NCI-H460 (cell line): ENCODE measurements around the gene ABRACL. TPM values are rescaled to one million over a fixed set of nuclear protein-coding genes. Genes with fewer than 3 reads are reported as not detected.

ENCODE experiments used
- DNase-seq: peaks from one replicate; pipeline ENCODE4 v3.0.0-alpha.2; 2016; ENCODE audit warnings: low read depth; ENCODE audit errors: extremely low read depth
- total RNA-seq: library from RNA; depleted of rRNA; stranded (reverse); fragments of >200 nt; shearing (Covaris generic); gene quantifications from 2 replicates; pipeline ENCODE4 v1.2.3, GENCODE V29; 2014; rRNA removed

Gene ABRACL
- total RNA-seq, 1 experiment from 2014 or later = 27.1 TPM

GRCh38 chr6:139051396-139052060 is 23.0 kb downstream of the ABRACL start:
- DNase-seq = no peak

DNA sequence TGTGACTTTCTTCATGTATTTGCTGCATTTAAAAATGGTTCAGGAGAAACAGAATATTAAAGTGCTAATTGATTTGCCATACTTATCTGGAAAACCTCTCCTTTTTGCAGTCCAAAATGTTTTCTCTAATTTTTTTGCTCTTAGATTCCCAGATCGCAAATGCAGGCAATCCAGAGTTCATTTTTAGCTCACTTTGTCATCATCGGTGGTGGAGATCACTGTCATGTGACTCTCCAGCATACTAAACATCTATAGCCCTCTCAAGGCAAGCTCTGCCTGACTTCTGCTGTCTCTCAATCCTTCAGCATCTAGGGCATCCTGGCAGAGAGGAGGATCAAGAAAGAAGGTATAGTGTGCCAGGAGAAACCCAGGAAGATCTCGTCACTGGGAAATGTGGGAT is 24.8 kb downstream of the ABRACL start:
- no peak for DNase-seq

DNA sequence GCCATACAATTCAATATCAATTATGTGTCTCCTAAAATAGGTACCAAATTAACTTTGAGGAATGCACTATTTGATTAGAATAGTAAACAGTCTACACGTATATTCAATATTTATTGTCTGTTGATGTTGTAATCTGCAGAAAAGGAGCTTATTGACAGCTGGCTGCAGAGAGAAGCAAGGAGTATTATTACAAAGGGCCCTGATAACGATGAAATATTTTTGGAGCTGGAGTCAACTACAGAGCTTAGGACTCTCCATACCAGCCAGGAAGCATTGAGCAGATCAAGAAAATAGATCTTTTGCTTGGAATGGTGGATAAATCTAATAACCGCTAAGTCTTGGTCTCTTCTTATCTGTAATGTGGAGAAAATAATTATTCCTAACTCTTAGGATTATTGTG is 25.5 kb downstream of the ABRACL start:
- no peak for DNase-seq

GRCh38 chr6:139055709-139056108 is 27.2 kb downstream of the ABRACL start:
- DNase-seq = no peak

GRCh38 chr6:139058029-139058428 is 29.5 kb downstream of the ABRACL start:
- no peak for DNase-seq

DNA sequence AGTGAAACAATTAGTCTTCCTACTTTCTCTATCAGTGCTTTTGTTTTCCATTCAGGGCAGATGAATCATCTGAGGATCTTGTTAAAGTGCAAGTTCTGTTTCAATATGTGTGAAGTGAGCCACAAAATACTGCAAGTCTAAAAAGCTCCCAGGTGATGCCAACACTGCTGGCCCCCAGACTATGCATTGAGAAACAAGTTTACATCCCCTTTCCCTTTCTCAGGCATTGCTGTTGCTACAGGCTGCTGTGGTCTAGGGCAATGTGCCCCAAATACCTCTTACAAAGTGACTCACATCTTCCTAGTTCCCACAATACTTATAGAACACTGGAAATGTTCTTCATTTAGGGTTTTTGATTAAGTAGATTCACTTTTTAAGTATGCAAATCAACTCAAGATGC is 31.8 kb downstream of the ABRACL start:
- DNase-seq = no peak

GRCh38 chr6:139062932-139063646 is 34.5 kb downstream of the ABRACL start:
- no peak for DNase-seq

GRCh38 chr6:139064981-139065665 is 36.6 kb downstream of the ABRACL start:
- no peak for DNase-seq

DNA sequence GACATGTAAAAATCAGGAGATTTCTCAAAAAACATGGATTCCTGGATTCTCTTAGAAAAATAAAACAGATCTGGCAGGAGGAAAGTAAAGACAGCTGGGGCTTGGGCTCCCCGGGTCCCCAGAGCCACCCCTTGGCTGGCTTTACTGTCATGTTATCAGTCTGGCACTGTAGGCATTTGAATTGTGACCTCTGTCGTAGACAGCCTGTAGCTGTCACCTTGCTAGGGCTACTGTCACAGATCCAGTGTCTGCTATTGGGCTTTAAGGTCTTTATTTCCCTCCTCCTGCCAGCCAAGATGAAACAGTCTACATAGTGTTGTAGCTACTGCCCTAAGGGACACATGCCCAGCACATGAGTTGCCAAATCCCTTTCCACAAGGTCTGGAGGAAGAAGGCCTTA is 37.5 kb downstream of the ABRACL start:
- DNase-seq = no peak

DNA sequence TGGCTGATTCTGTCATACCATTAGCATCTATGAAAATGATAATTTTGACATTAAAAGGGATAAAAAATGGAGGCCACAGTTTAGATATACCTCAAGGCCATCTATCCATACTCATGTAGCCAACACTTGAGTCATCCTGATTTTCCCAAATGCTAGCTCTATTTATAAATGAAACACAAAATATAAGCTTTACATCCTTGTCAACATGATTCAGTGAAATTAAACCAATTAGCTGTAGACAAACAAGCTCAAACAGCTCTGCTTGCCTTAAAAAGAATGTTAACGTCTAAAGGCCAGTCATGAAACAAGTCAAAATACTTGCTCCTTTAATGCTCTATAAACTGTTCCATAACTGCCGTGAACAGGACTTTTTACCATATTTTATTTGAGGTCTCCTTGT is 40.3 kb downstream of the ABRACL start:
- no peak for DNase-seq

DNA sequence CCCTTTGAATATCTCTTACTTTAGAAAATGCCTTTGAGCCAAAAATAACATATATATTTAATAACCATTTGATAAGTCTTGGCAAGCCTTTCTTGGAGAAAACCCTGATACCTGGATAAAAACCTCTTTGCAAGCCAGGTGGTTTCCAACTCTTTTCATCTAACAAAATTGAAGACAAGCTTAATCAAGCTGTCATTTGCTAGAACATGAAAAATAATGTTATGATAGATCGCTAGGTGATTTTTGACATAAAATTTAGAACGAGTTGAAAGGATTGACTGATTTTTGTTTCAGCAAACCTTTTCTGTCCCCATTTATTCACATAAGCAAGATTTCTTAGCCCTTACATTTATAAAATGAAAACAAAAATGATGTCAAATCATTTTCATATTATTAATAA is 44.6 kb downstream of the ABRACL start:
- no peak for DNase-seq

DNA sequence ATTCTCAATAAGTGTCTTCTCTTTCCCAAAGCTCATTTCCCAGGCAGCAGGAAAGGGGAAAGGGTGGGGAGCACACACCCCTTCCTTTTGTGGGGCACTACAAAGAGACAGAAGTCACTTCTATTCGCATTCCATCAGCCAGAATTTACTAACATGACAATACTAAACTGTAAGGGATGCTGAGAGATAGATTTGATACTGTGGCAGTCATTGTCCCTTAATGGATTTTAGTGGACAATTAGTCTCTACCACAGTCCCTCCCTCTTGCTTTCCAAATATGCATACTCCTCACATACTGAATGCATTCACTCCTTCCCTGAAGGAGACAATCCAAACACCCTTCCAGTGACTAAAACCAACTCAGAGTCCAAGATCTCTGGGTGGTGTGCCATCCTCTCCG is 50.5 kb downstream of the ABRACL start:
- no peak for DNase-seq

DNA sequence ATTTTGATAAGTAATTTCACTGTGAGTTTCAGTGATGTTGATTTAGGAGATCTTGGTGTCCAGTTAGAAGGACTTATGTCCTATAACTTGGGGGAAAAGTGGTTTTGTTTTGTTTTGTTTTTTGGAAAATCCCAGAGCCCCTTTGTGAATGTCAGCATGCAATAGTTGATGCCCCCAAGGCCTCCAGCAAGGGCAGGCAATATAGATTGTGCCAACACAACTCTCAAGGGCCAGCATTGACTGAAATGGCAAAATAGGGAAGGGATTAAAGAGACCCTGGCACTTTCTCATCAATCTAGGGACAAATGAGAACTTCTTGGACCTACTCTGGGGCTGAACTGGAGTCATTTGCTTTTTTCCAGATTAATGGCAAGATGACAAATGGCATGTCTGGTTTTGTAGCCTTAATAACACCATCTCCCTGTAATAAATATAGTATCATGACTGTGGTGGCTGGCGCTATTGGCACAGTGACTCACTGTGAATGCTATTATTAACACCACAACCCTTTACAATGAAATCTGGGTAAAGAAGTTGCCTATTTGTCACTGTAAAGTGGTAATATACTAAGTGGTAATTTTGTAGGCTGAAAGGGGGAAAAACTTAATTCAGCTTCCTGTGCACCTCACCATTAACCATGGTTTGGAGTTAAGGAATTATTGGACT is 51.8 kb downstream of the ABRACL start:
- DNase-seq = no peak

DNA sequence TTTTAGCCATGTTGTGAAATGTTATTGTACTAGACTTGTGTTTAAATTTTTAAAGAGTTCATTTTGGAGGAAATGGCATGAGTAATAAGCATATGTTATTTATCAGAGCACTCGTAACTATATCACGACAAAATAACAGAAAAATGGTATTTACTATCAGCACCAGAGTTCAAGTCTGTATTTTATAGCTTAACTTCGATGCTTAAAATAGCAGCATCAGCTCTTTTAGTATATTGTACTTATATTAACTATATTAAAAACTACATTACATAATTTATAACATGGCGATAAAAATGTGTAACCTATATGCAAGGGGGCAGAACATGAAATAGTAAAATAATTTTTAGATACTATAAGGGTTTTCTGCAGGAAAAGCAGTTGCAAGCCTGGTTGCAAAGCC is 52.9 kb downstream of the ABRACL start:
- DNase-seq = no peak

- DNase-seq = no peak
Observed at GRCh38 chr6:139082370-139082769, 53.8 kb downstream of the ABRACL start.

GRCh38 chr6:139091826-139092225 is 63.3 kb downstream of the ABRACL start:
- no peak for DNase-seq

Other genes starting within 250 kb of the ABRACL start
- gene ECT2L, start 232.7 kb upstream of the ABRACL start, total RNA-seq = not detected in 2 replicates
- gene REPS1, start 40.5 kb upstream of the ABRACL start, total RNA-seq = 59.5 and 61.2 TPM in 2 replicates
- 4.0 and 5.0 TPM in 2 replicates for gene HECA, start 106.3 kb downstream of the ABRACL start, total RNA-seq